H1 (cell line): Measurements from ENCODE around the gene ACSF2. TPM values are rescaled to one million over a fixed set of nuclear protein-coding genes. Genes with fewer than 3 reads are reported as not detected.

Experiments
- CTCF ChIA-PET: fragments of 300-600 bp; sonication (Branson Sonifier 250); formaldehyde crosslinking; loops from one replicate; lab custom pipeline; 2021; ENCODE audit not compliant: partially characterized antibody; lab: Charles Lee
- POLR2A ChIA-PET: fragments of 300-600 bp; sonication (Branson Sonifier 250); formaldehyde crosslinking; loops from one replicate; lab custom pipeline; 2021; ENCODE audit warnings: inconsistent platforms; ENCODE audit not compliant: partially characterized antibody; lab: Charles Lee
- DNase-seq, 2 experiments: peaks; one replicate each; pipeline versions ENCODE4 v3.0.0 to v3.0.0-alpha.2; 2010 to 2022; ENCODE audit warnings: low spot score in 2 of 2, low read depth in 1 of 2, mixed read lengths in 1 of 2
- FAIRE-seq: peaks from 2 replicates; lab custom pipeline; 2011; peaks lifted over from hg19 to GRCh38; lab: Jason Lieb, UNC
- H2AFZ ChIP-seq: 2 replicates; pipeline ENCODE4 v1.8.1; 2012; ENCODE audit warnings: low read length, inconsistent platforms
- H2AK5ac ChIP-seq: 2 replicates; pipeline ENCODE4 v1.6.1; 2013; ENCODE audit warnings: low read depth, low read length
- H2BK120ac ChIP-seq: replicated peaks from 2 replicates; pipeline ENCODE3; 2013; ENCODE audit warnings: low read depth, low read length, inconsistent platforms
- H2BK12ac ChIP-seq: 2 replicates; pipeline ENCODE4 v1.6.1; 2013; ENCODE audit warnings: low read depth, low read length
- H2BK15ac ChIP-seq: 2 replicates; pipeline ENCODE4 v1.6.1; 2013; ENCODE audit warnings: low read length
- H2BK20ac ChIP-seq: 2 replicates; pipeline ENCODE4 v1.6.1; 2013; ENCODE audit warnings: low read length
- H2BK5ac ChIP-seq: 2 replicates; pipeline ENCODE4 v1.6.1; 2013; ENCODE audit warnings: low read depth, low read length
- H3K14ac ChIP-seq: 2 replicates; pipeline ENCODE4 v1.6.1; 2013; ENCODE audit warnings: inconsistent platforms; ENCODE audit not compliant: insufficient read length
- H3K18ac ChIP-seq: 2 replicates; pipeline ENCODE4 v1.6.1; 2013; ENCODE audit warnings: low read length; ENCODE audit errors: extremely low read depth
- H3K23ac ChIP-seq: 2 replicates; pipeline ENCODE4 v1.6.1; 2013; ENCODE audit warnings: inconsistent platforms; ENCODE audit not compliant: insufficient read length
- H3K23me2 ChIP-seq: 2 replicates; pipeline ENCODE4 v1.6.1; 2013; ENCODE audit warnings: low read depth, low read length
- H3K27ac ChIP-seq: 2 replicates; pipeline ENCODE4 v1.6.1; 2011; ENCODE audit warnings: low read depth, low read length, inconsistent platforms
- H3K27me3 ChIP-seq, 4 experiments: replicated peaks in 1 of 4; 1 replicate in 1 of 4; 2 replicates in 3 of 4; pipeline versions ENCODE4 v1.6.1 to v1.8.1; 2011 to 2013; ENCODE audit warnings: low read length in 3 of 4, mild to moderate bottlenecking in 3 of 4, inconsistent platforms in 2 of 4, mixed read lengths in 2 of 4, moderate library complexity in 1 of 4; ENCODE audit not compliant: control insufficient read depth in 3 of 4, insufficient read depth in 3 of 4; ENCODE audit errors: extremely low read depth in 1 of 4
- H3K36me3 ChIP-seq, 4 experiments: 2 replicates each; pipeline versions ENCODE4 v1.6.1 to v1.8.1; 2011 to 2013; ENCODE audit warnings: mild to moderate bottlenecking in 4 of 4, low read length in 3 of 4, moderate library complexity in 2 of 4, control low read depth in 1 of 4, inconsistent platforms in 1 of 4; ENCODE audit not compliant: insufficient read depth in 4 of 4, control insufficient read depth in 2 of 4
- H3K4ac ChIP-seq: replicated peaks from 2 replicates; pipeline ENCODE3; 2013; ENCODE audit warnings: low read length, low read depth, mixed read lengths, inconsistent platforms; ENCODE audit not compliant: insufficient read length
- H3K4me1 ChIP-seq, 4 experiments: replicated peaks in 1 of 4; 1 replicate in 1 of 4; 2 replicates in 3 of 4; pipeline versions ENCODE4 v1.6.1 to v1.8.1; 2011 to 2013; ENCODE audit warnings: low read length in 3 of 4, inconsistent platforms in 2 of 4, mixed read lengths in 1 of 4; ENCODE audit not compliant: insufficient read depth in 4 of 4, control insufficient read depth in 3 of 4
- H3K4me2 ChIP-seq, 2 experiments: 2 replicates each; pipeline versions ENCODE4 v1.6.1 to v1.8.1; 2011 to 2013; ENCODE audit warnings: low read depth in 2 of 2, low read length in 2 of 2, control low read depth in 1 of 2, inconsistent platforms in 1 of 2, mild to moderate bottlenecking in 1 of 2; ENCODE audit not compliant: insufficient read depth in 1 of 2
- H3K4me3 ChIP-seq, 4 experiments: fragments of 200-600, 300-600 bp in 1 of 4; sonication (generic), shearing (Covaris generic), sonication (Bioruptor Twin) in 1 of 4; 2 replicates each; pipeline versions ENCODE4 v1.5.1 to v1.8.1; 2011 to 2016; ENCODE audit warnings: low read length in 4 of 4, low read depth in 3 of 4, control low read depth in 2 of 4, inconsistent platforms in 2 of 4, mild to moderate bottlenecking in 2 of 4, mixed read lengths in 1 of 4, moderate library complexity in 1 of 4; ENCODE audit not compliant: insufficient read depth in 2 of 4; ENCODE audit errors: extremely low read depth in 1 of 4
- H3K56ac ChIP-seq: replicated peaks from 2 replicates; pipeline ENCODE3; 2013; ENCODE audit warnings: low read depth, mild to moderate bottlenecking, mixed read lengths, low read length, inconsistent platforms; ENCODE audit not compliant: insufficient read length
- H3K79me1 ChIP-seq: 2 replicates; pipeline ENCODE4 v1.6.1; 2013; ENCODE audit warnings: low read depth, low read length, control low read depth
- H3K79me2 ChIP-seq, 2 experiments: 2 replicates each; pipeline versions ENCODE4 v1.6.1 to v1.8.1; 2012 to 2013; ENCODE audit warnings: low read length in 2 of 2, mild to moderate bottlenecking in 2 of 2, inconsistent platforms in 1 of 2; ENCODE audit not compliant: insufficient read depth in 2 of 2, control insufficient read depth in 1 of 2
- H3K9ac ChIP-seq, 4 experiments: replicated peaks in 1 of 4; 1 replicate in 1 of 4; 2 replicates in 3 of 4; pipeline versions ENCODE4 v1.6.1 to v1.8.1; 2011 to 2013; ENCODE audit warnings: low read depth in 3 of 4, low read length in 3 of 4, control low read depth in 2 of 4, mild to moderate bottlenecking in 2 of 4, moderate library complexity in 2 of 4, inconsistent platforms in 1 of 4; ENCODE audit errors: extremely low read depth in 1 of 4
- H3K9me3 ChIP-seq, 2 experiments: 2 replicates each; pipeline versions ENCODE4 v1.6.1 to v1.8.1; 2012 to 2013; ENCODE audit warnings: mild to moderate bottlenecking in 2 of 2, moderate library complexity in 2 of 2, control low read depth in 1 of 2, inconsistent platforms in 1 of 2, low read depth in 1 of 2, low read length in 1 of 2, mixed read lengths in 1 of 2; ENCODE audit not compliant: insufficient read depth in 2 of 2
- H4K20me1 ChIP-seq, 2 experiments: replicated peaks in 1 of 2; 2 replicates each; pipeline versions ENCODE3 to v1.8.1; 2011 to 2013; ENCODE audit warnings: inconsistent platforms in 2 of 2, low read length in 2 of 2, mild to moderate bottlenecking in 1 of 2; ENCODE audit not compliant: insufficient read depth in 2 of 2, control insufficient read depth in 1 of 2
- H4K5ac ChIP-seq: 2 replicates; pipeline ENCODE4 v1.6.1; 2013; ENCODE audit warnings: low read length, low read depth, mixed read lengths, inconsistent platforms; ENCODE audit not compliant: insufficient read length
- H4K8ac ChIP-seq: 2 replicates; pipeline ENCODE4 v1.8.0; 2013; ENCODE audit warnings: mild to moderate bottlenecking, moderate library complexity, low read length, inconsistent platforms; ENCODE audit not compliant: insufficient read depth; ENCODE audit errors: extremely low read depth
- H4K91ac ChIP-seq: replicated peaks from 2 replicates; pipeline ENCODE3; 2013; ENCODE audit warnings: low read length, mixed read lengths, inconsistent platforms; ENCODE audit not compliant: insufficient read length
- BACH1 ChIP-seq: IDR thresholded peaks from 2 replicates; pipeline ENCODE4 v1.6.1; 2012; ENCODE audit warnings: low read length, improper control_type of control experiment
- BRCA1 ChIP-seq: IDR thresholded peaks from 2 replicates; pipeline ENCODE4 v1.6.1; 2012; ENCODE audit warnings: low read depth, low read length, improper control_type of control experiment
- CEBPB ChIP-seq: IDR thresholded peaks from 2 replicates; pipeline ENCODE4 v1.6.1; 2012; ENCODE audit warnings: low read depth, low read length
- NANOG ChIP-seq: IDR thresholded peaks from 2 replicates; pipeline ENCODE4 v1.6.1; 2011; ENCODE audit warnings: low read length, low read depth, mild to moderate bottlenecking, inconsistent platforms; ENCODE audit not compliant: insufficient read depth, poor library complexity, severe bottlenecking
- RXRA ChIP-seq: IDR thresholded peaks from 2 replicates; pipeline ENCODE4 v1.6.1; 2011; ENCODE audit warnings: low read depth, mild to moderate bottlenecking, low read length, moderate library complexity; ENCODE audit not compliant: insufficient read depth
- SIRT6 ChIP-seq: IDR thresholded peaks from one replicate; pipeline ENCODE4 v1.7.1; 2012; ENCODE audit warnings: low read length, inconsistent platforms
- SIX5 ChIP-seq: IDR thresholded peaks from 2 replicates; pipeline ENCODE4 v1.6.1; 2011; ENCODE audit warnings: mild to moderate bottlenecking, low read depth, low read length
- SP4 ChIP-seq: IDR thresholded peaks from 2 replicates; pipeline ENCODE4 v1.6.1; 2012; ENCODE audit warnings: low read length, inconsistent platforms
- SUZ12 ChIP-seq: fragments of 200-600 bp; sonication (generic); IDR thresholded peaks from 2 replicates; pipeline ENCODE4 v1.6.1; 2012; ENCODE audit warnings: mild to moderate bottlenecking, inconsistent platforms, low read length, moderate library complexity, mixed read lengths
- YY1 ChIP-seq: IDR thresholded peaks from 2 replicates; pipeline ENCODE4 v1.6.1; 2011; ENCODE audit warnings: low read depth, mild to moderate bottlenecking, low read length
- WGBS, 2 experiments: shearing (Covaris generic) in 1 of 2; methylation state at CpG; one replicate each; pipeline versions ENCODE4 v1.1.6 to v1.1.7; 2013 to 2015; ENCODE audit warnings: low lambda C conversion rate in 2 of 2, mixed read lengths in 2 of 2, inconsistent platforms in 1 of 2, low coverage in 1 of 2, missing lambda C conversion rate in 1 of 2; ENCODE audit not compliant: insufficient replicate concordance in 2 of 2, insufficient coverage in 1 of 2, insufficient read length in 1 of 2; ENCODE audit errors: extremely low coverage in 1 of 2, missing lambda C conversion rate in 1 of 2; 5-methylcytosine and 5-hydroxymethylcytosine counted together
- polyA plus RNA-seq, 7 experiments: library from polyadenylated mRNA; depleted of rRNA in 3 of 7; stranded (reverse) in 5 of 7; unstranded in 2 of 7; fragments of >200 nt in 5 of 7; fragments of 200-250 nt in 2 of 7; gene quantifications; 1 replicate in 5 of 7; 2 replicates in 1 of 7; 4 replicates in 1 of 7; pipeline versions ENCODE4 v1.2.1 to v1.2.3, GENCODE V29; 2011 to 2013; ENCODE audit warnings: missing spikeins in 2 of 7, mixed read lengths in 2 of 7
- total RNA-seq: library from RNA; stranded (reverse); fragmentation: NEBNext Ultra II Directional; extraction: Animal tissue kit (Norgen Biotek cat#: 25700); gene quantifications from 2 replicates; pipeline ENCODE4 v1.2.1, GENCODE V29; 2021
- TF ChIP-seq, protein P1 (sequence below): IDR thresholded peaks from 2 replicates; pipeline ENCODE4 v1.6.1; 2012; ENCODE audit warnings: low read length, inconsistent platforms
- TF ChIP-seq, protein P2 (sequence below): IDR thresholded peaks from 2 replicates; pipeline ENCODE4 v1.6.1; 2011; ENCODE audit warnings: low read length, improper control_type of control experiment

ACSF2 gene
- total and polyA plus RNA-seq, 2 of the 8 experiments (the other 6 are each of a cell fraction or from before 2014, with no cell fraction given), result 14.5 to 16.3 TPM

DNA sequence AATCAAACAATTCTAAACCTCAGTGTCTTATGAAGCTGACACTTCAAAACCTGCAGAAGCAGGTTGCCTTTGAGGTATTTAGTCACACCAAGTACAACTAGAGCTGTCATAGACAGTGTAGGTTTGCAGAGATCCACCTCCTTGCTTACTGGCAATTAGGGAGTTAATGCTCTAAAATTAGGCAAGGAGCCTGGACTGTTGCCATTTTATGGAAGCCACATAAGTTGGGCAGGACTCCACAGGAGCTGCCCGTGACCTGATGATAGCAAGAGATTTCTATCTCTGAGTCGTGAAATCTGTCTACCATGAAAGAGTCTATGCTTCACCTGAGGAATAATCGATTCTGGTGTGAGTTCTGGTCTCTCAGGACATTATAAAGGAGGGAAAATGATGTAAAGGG lies 44.1 kb upstream of the ACSF2 start:
- Histone ChIP-seq H3K4ac (no peak overlapping the region), H3K14ac (no peak overlapping the region), H3K9me3 (no peaks in the 10 kb centered on the region), H2AK5ac (no peak overlapping the region), H3K4me1 (no peaks in the 10 kb centered on the region), H2BK15ac (no peak overlapping the region), H2BK120ac (no peak overlapping the region), H3K18ac (no peak overlapping the region), H3K4me3 (no peak overlapping the region), H3K27ac (no peak overlapping the region), H4K5ac (no peak overlapping the region), H3K36me3 (peaks cover 23 to 78% (median 53%) of the 10 kb centered on the region in 4 experiments; a peak in 7 of 8 replicates), H3K27me3 (no peaks in the 10 kb centered on the region), H4K20me1 (peaks cover 0 to 2% of the 10 kb centered on the region in 2 experiments), H2BK5ac (no peak overlapping the region), H2AFZ (no peak overlapping the region), H3K4me2 (no peak overlapping the region), H4K8ac (no peak overlapping the region), H4K91ac (no peak overlapping the region), H3K23me2 (no peaks in the 10 kb centered on the region), H2BK12ac (no peak overlapping the region), H3K79me2 (no peaks in the 10 kb centered on the region), H3K56ac (no peak overlapping the region), H3K79me1 (no peaks in the 10 kb centered on the region), H3K23ac (no peak overlapping the region), H2BK20ac (no peak overlapping the region), H3K9ac (no peak overlapping the region)
- WGBS, 2 experiments, result 92% methylated on average over 3 of the region's 3 CpGs; no CpG with 5 or more reads in 1 of the 2 experiments
- ChIA-PET CTCF (interaction anchor here (1.1 to 7.0 kb wide), 7 partner anchors 9 to 182 kb away, joined by 3 to 51 read pairs (median 6); partner anchors contain the start of gene LRRC59), POLR2A (interaction anchor here (1.0 to 27.4 kb wide), 8 partner anchors 8 to 208 kb away, joined by 3 to 313 read pairs (median 4); partner anchors contain the start of genes EME1, LRRC59, MRPL27 and XYLT2)
- FAIRE-seq (no peak), DNase-seq (no peak)
- TF ChIP-seq, protein P1, sequence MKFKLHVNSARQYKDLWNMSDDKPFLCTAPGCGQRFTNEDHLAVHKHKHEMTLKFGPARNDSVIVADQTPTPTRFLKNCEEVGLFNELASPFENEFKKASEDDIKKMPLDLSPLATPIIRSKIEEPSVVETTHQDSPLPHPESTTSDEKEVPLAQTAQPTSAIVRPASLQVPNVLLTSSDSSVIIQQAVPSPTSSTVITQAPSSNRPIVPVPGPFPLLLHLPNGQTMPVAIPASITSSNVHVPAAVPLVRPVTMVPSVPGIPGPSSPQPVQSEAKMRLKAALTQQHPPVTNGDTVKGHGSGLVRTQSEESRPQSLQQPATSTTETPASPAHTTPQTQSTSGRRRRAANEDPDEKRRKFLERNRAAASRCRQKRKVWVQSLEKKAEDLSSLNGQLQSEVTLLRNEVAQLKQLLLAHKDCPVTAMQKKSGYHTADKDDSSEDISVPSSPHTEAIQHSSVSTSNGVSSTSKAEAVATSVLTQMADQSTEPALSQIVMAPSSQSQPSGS, result no peak
- no peak for TF ChIP-seq BACH1
- no peak for TF ChIP-seq SIX5
- no peak for TF ChIP-seq RXRA
- TF ChIP-seq SIRT6, result no peak
- TF ChIP-seq, protein P2, sequence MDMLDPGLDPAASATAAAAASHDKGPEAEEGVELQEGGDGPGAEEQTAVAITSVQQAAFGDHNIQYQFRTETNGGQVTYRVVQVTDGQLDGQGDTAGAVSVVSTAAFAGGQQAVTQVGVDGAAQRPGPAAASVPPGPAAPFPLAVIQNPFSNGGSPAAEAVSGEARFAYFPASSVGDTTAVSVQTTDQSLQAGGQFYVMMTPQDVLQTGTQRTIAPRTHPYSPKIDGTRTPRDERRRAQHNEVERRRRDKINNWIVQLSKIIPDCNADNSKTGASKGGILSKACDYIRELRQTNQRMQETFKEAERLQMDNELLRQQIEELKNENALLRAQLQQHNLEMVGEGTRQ, result no peak
- no peak for TF ChIP-seq SUZ12
- no peak for TF ChIP-seq BRCA1
- TF ChIP-seq SP4, result no peak
- no peak for TF ChIP-seq CEBPB
- TF ChIP-seq NANOG, result no peak
- TF ChIP-seq YY1, result no peak
